Renal cortical epithelial cell (primary cell): ENCODE measurements around the gene DAPK3. TPM values are rescaled to one million over a fixed set of nuclear protein-coding genes. Genes with fewer than 3 reads are reported as not detected.
"Not testable (repeated sequence)": the region's sequence is repeated elsewhere in the genome, so short reads cannot be mapped to it uniquely, and the experiment has no call there.

Experiments used
- DNase-seq: peaks from one replicate; pipeline ENCODE4 v3.0.0-alpha.2; 2011; ENCODE audit warnings: low read depth
- total RNA-seq: library from RNA; depleted of rRNA; stranded (reverse); fragments of >200 nt; gene quantifications from 2 replicates; pipeline ENCODE4 v1.2.3, GENCODE V29; 2014

Gene DAPK3
- total RNA-seq, 1 donor from 2014 or later = 217 TPM

- DNase-seq = not testable (repeated sequence)
These were observed 15.6 kb downstream of the DAPK3 start for GRCh38 chr19:3955276-3955675.

- DNase-seq = no peak
These were observed 16.8 kb downstream of the DAPK3 start for GRCh38 chr19:3954107-3954506.

- DNase-seq = not testable (repeated sequence)
These were observed 18.1 kb downstream of the DAPK3 start for GRCh38 chr19:3952755-3953276.

- DNase-seq = no peak
These were observed 19.7 kb downstream of the DAPK3 start for GRCh38 chr19:3950871-3951861.

- DNase-seq = no peak
These were observed 20.7 kb downstream of the DAPK3 start for GRCh38 chr19:3949997-3950859.

- no peak for DNase-seq
These were observed 21.6 kb downstream of the DAPK3 start for GRCh38 chr19:3949294-3949693.

GRCh38 chr19:3947316-3947933 lies 23.5 kb downstream of the DAPK3 start:
- DNase-seq = not testable (repeated sequence)

GRCh38 chr19:3945838-3946237 lies 25.1 kb downstream of the DAPK3 start:
- no peak for DNase-seq

- DNase-seq = no peak
These were observed 26.7 kb downstream of the DAPK3 start for GRCh38 chr19:3944018-3944721.

GRCh38 chr19:3942790-3943409 lies 28.0 kb downstream of the DAPK3 start:
- no peak for DNase-seq

- DNase-seq = not testable (repeated sequence)
These were observed 32.5 kb downstream of the DAPK3 start for GRCh38 chr19:3938300-3938950.

GRCh38 chr19:3936506-3937442 lies 34.1 kb downstream of the DAPK3 start:
- no peak for DNase-seq

GRCh38 chr19:3932931-3933810 lies 37.7 kb downstream of the DAPK3 start, which contains the start of gene NMRK2:
Gene NMRK2, plus strand, starts transcription at chr19:3933069. Its CDS starts 603 bp downstream, at chr19:3933672.
- no peak for DNase-seq

GRCh38 chr19:3931041-3931440 lies 39.9 kb downstream of the DAPK3 start:
- no peak for DNase-seq

GRCh38 chr19:3923912-3924311 lies 47.0 kb downstream of the DAPK3 start:
- no peak for DNase-seq

- no peak for DNase-seq
These were observed 47.7 kb downstream of the DAPK3 start for GRCh38 chr19:3923096-3923758.

- no peak for DNase-seq
These were observed 51.1 kb downstream of the DAPK3 start for GRCh38 chr19:3919793-3920192.
